Erythroblast (primary cell): ENCODE data around the gene RAD54L.
"Not testable (repeated sequence)": the region's sequence is repeated elsewhere in the genome, so short reads cannot be mapped to it uniquely, and the experiment has no call there.

Experiments used
- DNase-seq, 2 experiments: peaks; one replicate each; lab custom pipeline; 2025; lab: John Stamatoyannopoulos, UW
- GATA1 ChIP-seq: IDR thresholded peaks from 2 replicates; pipeline ENCODE4 v1.6.1; 2011; ENCODE audit warnings: low read depth, mild to moderate bottlenecking, control low read depth, low read length, moderate library complexity
- POLR2A ChIP-seq: IDR thresholded peaks from 2 replicates; pipeline ENCODE4 v1.6.1; 2011; ENCODE audit warnings: mild to moderate bottlenecking, low read length

Gene RAD54L

GRCh38 chr1:46303038-46303871, 55.7 kb downstream of the RAD54L start, which contains the start of the genes LRRC41 and UQCRH:
Gene LRRC41 (minus strand): TSS chr1:46303616. CDS start chr1:46303322, 294 bp downstream.
Gene UQCRH (plus strand): TSS chr1:46303698. CDS start chr1:46303767, 69 bp downstream.
- TF ChIP-seq GATA1 (no peak), POLR2A (peak; percentile 83)
- DNase-seq, result peak; percentile 98 to 99

- peak; percentile 43 for TF ChIP-seq POLR2A
- TF ChIP-seq GATA1, result no peak
- peak in 1 of 2 experiments; percentile 62 for DNase-seq
Measured at GRCh38 chr1:46303872-46304326, 56.3 kb downstream of the RAD54L start.

GRCh38 chr1:46306159-46306530, 58.6 kb downstream of the RAD54L start:
- no peak for DNase-seq
- TF ChIP-seq GATA1 (no peak), POLR2A (no peak)

- DNase-seq, result no peak
- TF ChIP-seq POLR2A (no peak), GATA1 (no peak)
Measured at GRCh38 chr1:46309401-46310159, 62.0 kb downstream of the RAD54L start.

GRCh38 chr1:46310321-46310720, 62.8 kb downstream of the RAD54L start:
- no peak for TF ChIP-seq GATA1
- no peak for TF ChIP-seq POLR2A
- no peak for DNase-seq

- DNase-seq, result no peak
- no peak for TF ChIP-seq POLR2A
- no peak for TF ChIP-seq GATA1
Measured at GRCh38 chr1:46315669-46316403, 68.3 kb downstream of the RAD54L start.

- TF ChIP-seq POLR2A (no peak), GATA1 (no peak)
- no peak for DNase-seq
Measured at GRCh38 chr1:46317323-46317722, 69.8 kb downstream of the RAD54L start.

GRCh38 chr1:46319301-46319700, 71.7 kb downstream of the RAD54L start:
- not testable (repeated sequence) for DNase-seq

GRCh38 chr1:46319960-46320914, 72.7 kb downstream of the RAD54L start:
- not testable (repeated sequence) for DNase-seq

GRCh38 chr1:46322191-46322590, 74.6 kb downstream of the RAD54L start:
- DNase-seq, result not testable (repeated sequence)

GRCh38 chr1:46325285-46326076, 77.9 kb downstream of the RAD54L start:
- not testable (repeated sequence) for DNase-seq
